Esophagus muscularis mucosa (tissue), 4 donors: Measurements from ENCODE around the gene VSIG8. TPM values are rescaled to one million over a fixed set of nuclear protein-coding genes. Genes with fewer than 3 reads are reported as not detected.
A peak's percentile ranks its signal among the peaks of the same experiment; 100 is the strongest.

Experiments used
- DNase-seq: peaks from one replicate; pipeline ENCODE4 v3.0.0-alpha.2; 2017; ENCODE audit errors: extremely low spot score
- H3K27ac ChIP-seq, 4 donors: fragments of 200-600 bp; sonication (generic); replicated peaks in 1 of 4; 1 replicate in 3 of 4; 2 replicates in 1 of 4; pipeline ENCODE4 v1.5.1; 2016 to 2019; ENCODE audit warnings: mild to moderate bottlenecking in 1 of 4
- H3K27me3 ChIP-seq, 4 donors: fragments of 200-600 bp; sonication (generic); one replicate each; pipeline versions ENCODE4 v1.5.1 to v1.6.0; 2016 to 2019
- H3K36me3 ChIP-seq, 4 donors: fragments of 200-600 bp; sonication (generic); one replicate each; pipeline ENCODE4 v1.5.1; 2016 to 2019
- H3K4me1 ChIP-seq, 4 donors: fragments of 200-600 bp; sonication (generic); one replicate each; pipeline ENCODE4 v1.5.1; 2016 to 2019
- H3K4me3 ChIP-seq, 4 donors: fragments of 200-600 bp; sonication (generic); 1 replicate in 2 of 4; 2 replicates in 2 of 4; pipeline ENCODE4 v1.5.1; 2016 to 2019; ENCODE audit warnings: mild to moderate bottlenecking in 4 of 4, moderate library complexity in 1 of 4
- H3K9me3 ChIP-seq, 4 donors: fragments of 200-600 bp; sonication (generic); 1 replicate in 3 of 4; 2 replicates in 1 of 4; pipeline ENCODE4 v1.5.1; 2016 to 2019
- CTCF ChIP-seq, 3 experiments: fragments of 200-600 bp in 2 of 3; fragments of 450-650 bp in 1 of 3; sonication (generic) in 2 of 3; IDR thresholded peaks; one replicate each; pipeline ENCODE4 v1.5.1; 2017 to 2019; ENCODE audit warnings: antibody characterized with exemption in 3 of 3, mild to moderate bottlenecking in 2 of 3, moderate library complexity in 1 of 3
- EP300 ChIP-seq: sonication (generic); formaldehyde crosslinking; IDR thresholded peaks from one replicate; pipeline ENCODE4 v1.6.1; 2017; ENCODE audit warnings: antibody characterized with exemption
- POLR2A ChIP-seq: fragments of 450-650 bp; IDR thresholded peaks from one replicate; pipeline ENCODE4 v1.6.1; 2017; ENCODE audit warnings: antibody characterized with exemption, moderate library complexity, mild to moderate bottlenecking, low read depth
- POLR2AphosphoS5 ChIP-seq, 2 donors: sonication (generic); formaldehyde crosslinking; IDR thresholded peaks; one replicate each; pipeline ENCODE4 v1.6.1; 2017; ENCODE audit warnings: antibody characterized with exemption in 2 of 2
- WGBS: methylation state at CpG from one replicate; pipeline ENCODE4 v1.1.5; 2018; 5-methylcytosine and 5-hydroxymethylcytosine counted together
- intact Hi-C: fragments of 100-400 bp; cut with DNase I; formaldehyde crosslinking; loops from one replicate; pipeline ENCODE4 v1.15.1; 2023
- total RNA-seq, 4 donors: library from RNA; depleted of rRNA; stranded (reverse); fragments of >200 nt; gene quantifications; one replicate each; pipeline versions ENCODE4 v1.1.0 to v1.2.1, GENCODE V29; 2016

VSIG8 gene
- total RNA-seq, 4 donors from 2014 or later = not detected

- 84% methylated on average over 6 of the region's 7 CpGs for WGBS
- intact Hi-C loops = no loop called here
- no peaks in the 10 kb centered on the region for H3K9me3 ChIP-seq
- H3K27ac ChIP-seq = no peak overlapping the region
- H3K36me3 ChIP-seq = peaks cover 0 to 4% (median 0%) of the 10 kb centered on the region in 4 donors
- TF ChIP-seq EP300 (no peak), POLR2A (no peak), CTCF (IDR thresholded peaks at IDR 0.05) (no peak), POLR2AphosphoS5 (IDR thresholded peaks at IDR 0.05) (no peak)
- no peak overlapping the region for H3K4me3 ChIP-seq
- DNase-seq = no peak
- H3K27me3 ChIP-seq = no peaks in the 10 kb centered on the region
- peaks cover 4 to 11% (median 10%) of the 10 kb centered on the region in 4 donors for H3K4me1 ChIP-seq
Observed at GRCh38 chr1:159859767-159860322, 2.6 kb downstream of the VSIG8 start.

- intact Hi-C loops = no loop called here
- H3K27me3 ChIP-seq = no peaks in the 10 kb centered on the region
- H3K4me3 ChIP-seq = no peak overlapping the region
- no peak for DNase-seq
- H3K4me1 ChIP-seq = peaks cover 8 to 31% (median 24%) of the 10 kb centered on the region in 4 donors
- WGBS = 92% methylated on average over 4 of the region's 6 CpGs
- TF ChIP-seq POLR2A (no peak), POLR2AphosphoS5 (IDR thresholded peaks at IDR 0.05) (no peak), EP300 (no peak), CTCF (IDR thresholded peaks at IDR 0.05) (no peak)
- H3K27ac ChIP-seq = no peak overlapping the region
- no peaks in the 10 kb centered on the region for H3K9me3 ChIP-seq
- H3K36me3 ChIP-seq = peaks cover 0 to 4% (median 0%) of the 10 kb centered on the region in 4 donors
Observed at GRCh38 chr1:159857889-159858288, 4.6 kb downstream of the VSIG8 start.

- H3K4me3 ChIP-seq = no peak overlapping the region
- H3K27me3 ChIP-seq = no peaks in the 10 kb centered on the region
- H3K36me3 ChIP-seq = peaks cover 0 to 4% (median 0%) of the 10 kb centered on the region in 4 donors
- DNase-seq = no peak
- H3K4me1 ChIP-seq = peaks cover 8 to 33% (median 25%) of the 10 kb centered on the region in 4 donors
- intact Hi-C loops = no loop called here
- 93% methylated on average over 1 of the region's 1 CpG for WGBS
- peak overlapping the region in 1 of 4 donors; percentile 91 for H3K27ac ChIP-seq
- no peaks in the 10 kb centered on the region for H3K9me3 ChIP-seq
- TF ChIP-seq POLR2A = no peak
- no peak for TF ChIP-seq POLR2AphosphoS5 (IDR thresholded peaks at IDR 0.05)
- TF ChIP-seq CTCF (IDR thresholded peaks at IDR 0.05) = no peak
- no peak for TF ChIP-seq EP300
Observed at GRCh38 chr1:159856576-159856975, 5.9 kb downstream of the VSIG8 start.

- H3K9me3 ChIP-seq = no peaks in the 10 kb centered on the region
- peak overlapping the region; percentile 91 to 96 (median 95) for H3K27ac ChIP-seq
- intact Hi-C loops = loop anchor here (2.0 kb wide), 1 partner anchor 69 kb away; the partner anchor contains the start of gene TAGLN2
- no peak for DNase-seq
- TF ChIP-seq EP300 (no peak), POLR2A (no peak), CTCF (IDR thresholded peaks at IDR 0.05) (no peak), POLR2AphosphoS5 (IDR thresholded peaks at IDR 0.05) (no peak)
- peaks cover 8 to 33% (median 25%) of the 10 kb centered on the region in 4 donors for H3K4me1 ChIP-seq
- no peaks in the 10 kb centered on the region for H3K36me3 ChIP-seq
- H3K27me3 ChIP-seq = no peaks in the 10 kb centered on the region
- WGBS = 81% methylated on average over 24 of the region's 34 CpGs
- H3K4me3 ChIP-seq = peak overlapping the region in 2 of 4 donors; percentile 72 to 81
Observed at GRCh38 chr1:159855709-159856108, 6.7 kb downstream of the VSIG8 start.
